Superior temporal gyrus (tissue), 1 donor: Measurements from ENCODE around the gene HBZ.
"Not testable (repeated sequence)": the region's sequence is repeated elsewhere in the genome, so short reads cannot be mapped to it uniquely, and the experiment has no call there.

ENCODE experiments used
- DNase-seq: peaks from one replicate; pipeline ENCODE4 v3.0.0-alpha.2; 2016; ENCODE audit errors: extremely low spot score

The HBZ gene

GRCh38 chr16:133716-134115, 18.7 kb upstream of the HBZ start:
- no peak for DNase-seq

GRCh38 chr16:138049-138417, 14.4 kb upstream of the HBZ start:
- DNase-seq, result no peak

GRCh38 chr16:140175-140857, 12.1 kb upstream of the HBZ start:
- DNase-seq, result no peak

- DNase-seq, result peak; percentile 37
Observed at GRCh38 chr16:142405-142967, 10.0 kb upstream of the HBZ start.

- no peak for DNase-seq
Observed at GRCh38 chr16:143047-143446, 9.4 kb upstream of the HBZ start.

- DNase-seq, result no peak
Observed at GRCh38 chr16:143456-143855, 9.0 kb upstream of the HBZ start.

GRCh38 chr16:144797-145252, 7.6 kb upstream of the HBZ start:
- DNase-seq, result no peak

- DNase-seq, result no peak
Observed at GRCh38 chr16:146646-147045, 5.8 kb upstream of the HBZ start.

GRCh38 chr16:149024-149660, 3.3 kb upstream of the HBZ start:
- DNase-seq, result no peak

- DNase-seq, result not testable (repeated sequence)
Observed at GRCh38 chr16:153129-153521, 681 bp downstream of the HBZ start.

GRCh38 chr16:153550-154216, 1.2 kb downstream of the HBZ start:
- DNase-seq, result not testable (repeated sequence)

GRCh38 chr16:154217-155030, 2.0 kb downstream of the HBZ start:
- no peak for DNase-seq

GRCh38 chr16:155031-155398, 2.6 kb downstream of the HBZ start:
- no peak for DNase-seq

- no peak for DNase-seq
Observed at GRCh38 chr16:159136-159849, 6.8 kb downstream of the HBZ start.

GRCh38 chr16:160242-160641, 7.8 kb downstream of the HBZ start:
- not testable (repeated sequence) for DNase-seq

- no peak for DNase-seq
Observed at GRCh38 chr16:160691-161190, 8.3 kb downstream of the HBZ start.

- no peak for DNase-seq
Observed at GRCh38 chr16:162271-162991, 10.0 kb downstream of the HBZ start.

- not testable (repeated sequence) for DNase-seq
Observed at GRCh38 chr16:163139-163538, 10.7 kb downstream of the HBZ start.

GRCh38 chr16:163696-164095, 11.3 kb downstream of the HBZ start:
- not testable (repeated sequence) for DNase-seq

- not testable (repeated sequence) for DNase-seq
Observed at GRCh38 chr16:164134-164823, 11.8 kb downstream of the HBZ start.
